ENCODE results near the gene GPR137B.

DNA sequence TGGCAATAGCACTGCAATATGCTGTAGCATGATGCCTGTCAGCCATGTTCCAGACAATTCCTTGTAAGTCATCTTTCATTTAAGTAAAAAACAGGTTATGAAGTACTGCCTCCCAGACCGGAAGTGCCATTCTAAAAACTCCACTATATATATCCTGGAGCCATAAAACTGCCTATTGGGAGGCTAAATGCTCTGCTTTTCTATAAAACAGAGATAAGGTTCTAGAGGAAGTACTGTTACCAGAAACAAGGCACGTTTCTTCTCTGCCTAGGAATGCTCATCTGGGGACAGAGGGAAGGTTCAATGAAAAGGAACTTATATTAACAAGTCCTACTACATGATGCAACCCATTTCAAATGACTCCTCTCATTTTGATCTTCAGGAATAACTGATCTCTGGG is 66.8 kb downstream of the GPR137B start:
- TF ChIP-seq, protein P1, sequence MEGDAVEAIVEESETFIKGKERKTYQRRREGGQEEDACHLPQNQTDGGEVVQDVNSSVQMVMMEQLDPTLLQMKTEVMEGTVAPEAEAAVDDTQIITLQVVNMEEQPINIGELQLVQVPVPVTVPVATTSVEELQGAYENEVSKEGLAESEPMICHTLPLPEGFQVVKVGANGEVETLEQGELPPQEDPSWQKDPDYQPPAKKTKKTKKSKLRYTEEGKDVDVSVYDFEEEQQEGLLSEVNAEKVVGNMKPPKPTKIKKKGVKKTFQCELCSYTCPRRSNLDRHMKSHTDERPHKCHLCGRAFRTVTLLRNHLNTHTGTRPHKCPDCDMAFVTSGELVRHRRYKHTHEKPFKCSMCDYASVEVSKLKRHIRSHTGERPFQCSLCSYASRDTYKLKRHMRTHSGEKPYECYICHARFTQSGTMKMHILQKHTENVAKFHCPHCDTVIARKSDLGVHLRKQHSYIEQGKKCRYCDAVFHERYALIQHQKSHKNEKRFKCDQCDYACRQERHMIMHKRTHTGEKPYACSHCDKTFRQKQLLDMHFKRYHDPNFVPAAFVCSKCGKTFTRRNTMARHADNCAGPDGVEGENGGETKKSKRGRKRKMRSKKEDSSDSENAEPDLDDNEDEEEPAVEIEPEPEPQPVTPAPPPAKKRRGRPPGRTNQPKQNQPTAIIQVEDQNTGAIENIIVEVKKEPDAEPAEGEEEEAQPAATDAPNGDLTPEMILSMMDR (IDR thresholded peaks at IDR 0.05; ENCODE audit: low read depth, low read length, missing input control) = no peak
- TF ChIP-seq, protein P2, sequence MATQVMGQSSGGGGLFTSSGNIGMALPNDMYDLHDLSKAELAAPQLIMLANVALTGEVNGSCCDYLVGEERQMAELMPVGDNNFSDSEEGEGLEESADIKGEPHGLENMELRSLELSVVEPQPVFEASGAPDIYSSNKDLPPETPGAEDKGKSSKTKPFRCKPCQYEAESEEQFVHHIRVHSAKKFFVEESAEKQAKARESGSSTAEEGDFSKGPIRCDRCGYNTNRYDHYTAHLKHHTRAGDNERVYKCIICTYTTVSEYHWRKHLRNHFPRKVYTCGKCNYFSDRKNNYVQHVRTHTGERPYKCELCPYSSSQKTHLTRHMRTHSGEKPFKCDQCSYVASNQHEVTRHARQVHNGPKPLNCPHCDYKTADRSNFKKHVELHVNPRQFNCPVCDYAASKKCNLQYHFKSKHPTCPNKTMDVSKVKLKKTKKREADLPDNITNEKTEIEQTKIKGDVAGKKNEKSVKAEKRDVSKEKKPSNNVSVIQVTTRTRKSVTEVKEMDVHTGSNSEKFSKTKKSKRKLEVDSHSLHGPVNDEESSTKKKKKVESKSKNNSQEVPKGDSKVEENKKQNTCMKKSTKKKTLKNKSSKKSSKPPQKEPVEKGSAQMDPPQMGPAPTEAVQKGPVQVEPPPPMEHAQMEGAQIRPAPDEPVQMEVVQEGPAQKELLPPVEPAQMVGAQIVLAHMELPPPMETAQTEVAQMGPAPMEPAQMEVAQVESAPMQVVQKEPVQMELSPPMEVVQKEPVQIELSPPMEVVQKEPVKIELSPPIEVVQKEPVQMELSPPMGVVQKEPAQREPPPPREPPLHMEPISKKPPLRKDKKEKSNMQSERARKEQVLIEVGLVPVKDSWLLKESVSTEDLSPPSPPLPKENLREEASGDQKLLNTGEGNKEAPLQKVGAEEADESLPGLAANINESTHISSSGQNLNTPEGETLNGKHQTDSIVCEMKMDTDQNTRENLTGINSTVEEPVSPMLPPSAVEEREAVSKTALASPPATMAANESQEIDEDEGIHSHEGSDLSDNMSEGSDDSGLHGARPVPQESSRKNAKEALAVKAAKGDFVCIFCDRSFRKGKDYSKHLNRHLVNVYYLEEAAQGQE (IDR thresholded peaks at IDR 0.05) = no peak
- TF ChIP-seq TAF1 (conservative IDR thresholded peaks at IDR 0.05) = no peak
